HepG2 (cell line): ENCODE measurements around the gene PPP2R5C. TPM values are rescaled to one million over a fixed set of nuclear protein-coding genes. Genes with fewer than 3 reads are reported as not detected.

Experiments
- MYC ChIP-seq: sonication (generic); formaldehyde crosslinking; IDR thresholded peaks from 2 replicates; pipeline ENCODE4 v1.9.0; 2021; ENCODE audit warnings: missing genetic modification reagents, borderline replicate concordance
- MZF1 ChIP-seq: sonication (generic); formaldehyde crosslinking; IDR thresholded peaks from 2 replicates; pipeline ENCODE4 v1.8.1; 2023; ENCODE audit warnings: mild to moderate bottlenecking, missing genetic modification reagents, borderline replicate concordance
- RFXAP ChIP-seq: sonication (generic); formaldehyde crosslinking; IDR thresholded peaks from 2 replicates; pipeline ENCODE4 v1.4.0; 2020; ENCODE audit warnings: missing genetic modification reagents, borderline replicate concordance
- SRSF9 ChIP-seq: fragments of 200-400 bp; formaldehyde crosslinking; IDR thresholded peaks from 2 replicates; pipeline ENCODE4 v1.6.1; 2018; ENCODE audit warnings: borderline replicate concordance, mild to moderate bottlenecking, low read depth, low read length; ENCODE audit not compliant: insufficient read depth, poor library complexity, severe bottlenecking
- ZNF44 ChIP-seq: sonication (generic); formaldehyde crosslinking; IDR thresholded peaks from 2 replicates; pipeline ENCODE4 v1.5.1; 2020; ENCODE audit warnings: mild to moderate bottlenecking, missing genetic modification reagents
- ZNF510 ChIP-seq: sonication (generic); formaldehyde crosslinking; IDR thresholded peaks from 2 replicates; pipeline ENCODE4 v1.4.0; 2020; ENCODE audit warnings: low read depth, mild to moderate bottlenecking, missing genetic modification reagents
- ZNF550 ChIP-seq: sonication (generic); formaldehyde crosslinking; IDR thresholded peaks from 2 replicates; pipeline ENCODE4 v1.4.0; 2020; ENCODE audit warnings: mild to moderate bottlenecking, missing genetic modification reagents, borderline replicate concordance
- ZNF558 ChIP-seq: sonication (generic); formaldehyde crosslinking; IDR thresholded peaks from 2 replicates; pipeline ENCODE4 v1.9.0; 2022; ENCODE audit warnings: mild to moderate bottlenecking, missing genetic modification reagents, borderline replicate concordance
- ZNF562 ChIP-seq: sonication (generic); formaldehyde crosslinking; IDR thresholded peaks from 2 replicates; pipeline ENCODE4 v1.8.0; 2022; ENCODE audit warnings: missing genetic modification reagents, borderline replicate concordance
- ZNF589 ChIP-seq: sonication (generic); formaldehyde crosslinking; conservative IDR thresholded peaks from 2 replicates; pipeline ENCODE4 v1.8.0; 2022; ENCODE audit warnings: mild to moderate bottlenecking, moderate library complexity, missing genetic modification reagents
- ZNF879 ChIP-seq: sonication (generic); formaldehyde crosslinking; IDR thresholded peaks from 2 replicates; pipeline ENCODE4 v1.8.1; 2023; ENCODE audit warnings: missing genetic modification reagents
- polyA plus RNA-seq, 8 experiments: library from polyadenylated mRNA; depleted of rRNA in 3 of 8; stranded (reverse) in 7 of 8; unstranded in 1 of 8; fragments of >200 nt; fragmentation: Illumina TruSeq in 4 of 8; extraction: Trizol in 4 of 8; gene quantifications; 2 replicates each; pipeline versions ENCODE4 v1.2.1 to v1.2.3, GENCODE V29; 2011 to 2016; ENCODE audit warnings: low read depth in 4 of 8, missing spikeins in 1 of 8, mixed read lengths in 1 of 8; ENCODE audit not compliant: insufficient read depth in 1 of 8
- total RNA-seq, 5 experiments: library from RNA; depleted of rRNA; stranded (reverse); fragments of >200 nt; fragmentation: Illumina TruSeq; extraction: Trizol; gene quantifications; 2 replicates each; pipeline ENCODE4 v1.2.3, GENCODE V29; 2016; ENCODE audit warnings: low read depth in 1 of 5
- TF ChIP-seq, protein P1 (sequence below): sonication (generic); formaldehyde crosslinking; IDR thresholded peaks from 2 replicates; pipeline ENCODE4 v1.9.0; 2021; ENCODE audit warnings: mild to moderate bottlenecking, missing genetic modification reagents
- TF ChIP-seq, protein P2 (sequence below): sonication (generic); formaldehyde crosslinking; IDR thresholded peaks from 2 replicates; pipeline ENCODE4 v1.5.1; 2020; ENCODE audit warnings: mild to moderate bottlenecking, missing genetic modification reagents, borderline replicate concordance

PPP2R5C gene
- total and polyA plus RNA-seq, 2 of the 13 experiments (the other 11 are each of a cell fraction or from before 2014, with no cell fraction given): 74.3 to 78.5 TPM

DNA sequence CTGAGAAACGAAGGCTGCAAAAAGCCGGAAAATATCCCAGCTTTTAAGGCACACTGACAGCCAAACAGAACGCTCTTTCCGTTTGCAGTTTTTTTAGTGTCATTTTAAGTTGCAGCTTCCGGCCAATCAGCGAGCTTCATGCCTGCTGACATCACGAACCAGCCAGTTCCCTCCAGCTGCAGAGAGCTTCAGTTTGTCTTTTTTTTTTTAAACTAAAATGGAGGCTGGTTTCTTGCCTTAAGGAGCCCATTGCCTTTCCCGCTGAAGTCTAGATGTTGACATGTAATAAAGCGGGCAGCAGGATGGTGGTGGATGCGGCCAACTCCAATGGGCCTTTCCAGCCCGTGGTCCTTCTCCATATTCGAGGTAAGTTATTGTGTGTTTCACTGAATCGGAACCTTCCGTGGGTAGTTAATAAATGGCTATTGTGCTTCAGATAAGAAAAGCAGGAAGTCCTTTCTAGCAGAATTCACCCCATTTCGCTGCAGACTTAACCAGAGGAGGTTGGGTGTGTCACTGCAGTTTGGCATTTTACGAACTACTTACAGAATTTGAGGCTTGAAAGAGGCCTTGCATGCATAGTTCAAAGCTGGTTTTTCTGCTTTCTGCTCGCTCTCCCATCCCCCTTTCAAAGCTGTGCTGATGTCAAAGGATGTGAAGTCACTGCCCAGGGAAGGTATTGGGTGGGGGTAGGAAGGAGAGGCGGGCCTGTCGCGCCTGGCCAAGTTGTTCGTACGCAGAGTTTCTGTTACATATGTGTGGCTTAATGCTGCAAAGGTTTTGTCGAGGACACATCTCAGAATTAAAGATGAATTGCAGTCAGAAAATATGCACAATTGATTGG, 48.4 kb downstream of the PPP2R5C start (continued):
- TF ChIP-seq ZNF550 (CRISPR knock-in tag) (no peak), SRSF9 (no peak), ZNF44 (CRISPR knock-in tag) (peak; percentile 73; the same call in 1 of the 2 replicates), ZNF589 (CRISPR knock-in tag) (no peak), ZNF879 (CRISPR knock-in tag) (no peak), ZNF562 (CRISPR knock-in tag) (no peak), RFXAP (CRISPR knock-in tag) (peak; percentile 73), MYC (CRISPR knock-in tag) (no peak; the same call in 1 of the 2 replicates), MZF1 (CRISPR knock-in tag) (0 out of 2 replicates have a peak, but pooled peaks have one; percentile 52), ZNF510 (no peak), ZNF558 (CRISPR knock-in tag) (no peak)
- TF ChIP-seq, protein P1, sequence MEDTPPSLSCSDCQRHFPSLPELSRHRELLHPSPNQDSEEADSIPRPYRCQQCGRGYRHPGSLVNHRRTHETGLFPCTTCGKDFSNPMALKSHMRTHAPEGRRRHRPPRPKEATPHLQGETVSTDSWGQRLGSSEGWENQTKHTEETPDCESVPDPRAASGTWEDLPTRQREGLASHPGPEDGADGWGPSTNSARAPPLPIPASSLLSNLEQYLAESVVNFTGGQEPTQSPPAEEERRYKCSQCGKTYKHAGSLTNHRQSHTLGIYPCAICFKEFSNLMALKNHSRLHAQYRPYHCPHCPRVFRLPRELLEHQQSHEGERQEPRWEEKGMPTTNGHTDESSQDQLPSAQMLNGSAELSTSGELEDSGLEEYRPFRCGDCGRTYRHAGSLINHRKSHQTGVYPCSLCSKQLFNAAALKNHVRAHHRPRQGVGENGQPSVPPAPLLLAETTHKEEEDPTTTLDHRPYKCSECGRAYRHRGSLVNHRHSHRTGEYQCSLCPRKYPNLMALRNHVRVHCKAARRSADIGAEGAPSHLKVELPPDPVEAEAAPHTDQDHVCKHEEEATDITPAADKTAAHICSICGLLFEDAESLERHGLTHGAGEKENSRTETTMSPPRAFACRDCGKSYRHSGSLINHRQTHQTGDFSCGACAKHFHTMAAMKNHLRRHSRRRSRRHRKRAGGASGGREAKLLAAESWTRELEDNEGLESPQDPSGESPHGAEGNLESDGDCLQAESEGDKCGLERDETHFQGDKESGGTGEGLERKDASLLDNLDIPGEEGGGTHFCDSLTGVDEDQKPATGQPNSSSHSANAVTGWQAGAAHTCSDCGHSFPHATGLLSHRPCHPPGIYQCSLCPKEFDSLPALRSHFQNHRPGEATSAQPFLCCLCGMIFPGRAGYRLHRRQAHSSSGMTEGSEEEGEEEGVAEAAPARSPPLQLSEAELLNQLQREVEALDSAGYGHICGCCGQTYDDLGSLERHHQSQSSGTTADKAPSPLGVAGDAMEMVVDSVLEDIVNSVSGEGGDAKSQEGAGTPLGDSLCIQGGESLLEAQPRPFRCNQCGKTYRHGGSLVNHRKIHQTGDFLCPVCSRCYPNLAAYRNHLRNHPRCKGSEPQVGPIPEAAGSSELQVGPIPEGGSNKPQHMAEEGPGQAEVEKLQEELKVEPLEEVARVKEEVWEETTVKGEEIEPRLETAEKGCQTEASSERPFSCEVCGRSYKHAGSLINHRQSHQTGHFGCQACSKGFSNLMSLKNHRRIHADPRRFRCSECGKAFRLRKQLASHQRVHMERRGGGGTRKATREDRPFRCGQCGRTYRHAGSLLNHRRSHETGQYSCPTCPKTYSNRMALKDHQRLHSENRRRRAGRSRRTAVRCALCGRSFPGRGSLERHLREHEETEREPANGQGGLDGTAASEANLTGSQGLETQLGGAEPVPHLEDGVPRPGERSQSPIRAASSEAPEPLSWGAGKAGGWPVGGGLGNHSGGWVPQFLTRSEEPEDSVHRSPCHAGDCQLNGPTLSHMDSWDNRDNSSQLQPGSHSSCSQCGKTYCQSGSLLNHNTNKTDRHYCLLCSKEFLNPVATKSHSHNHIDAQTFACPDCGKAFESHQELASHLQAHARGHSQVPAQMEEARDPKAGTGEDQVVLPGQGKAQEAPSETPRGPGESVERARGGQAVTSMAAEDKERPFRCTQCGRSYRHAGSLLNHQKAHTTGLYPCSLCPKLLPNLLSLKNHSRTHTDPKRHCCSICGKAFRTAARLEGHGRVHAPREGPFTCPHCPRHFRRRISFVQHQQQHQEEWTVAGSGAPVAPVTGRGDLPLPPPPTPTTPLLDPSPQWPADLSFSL: no peak
- TF ChIP-seq, protein P2, sequence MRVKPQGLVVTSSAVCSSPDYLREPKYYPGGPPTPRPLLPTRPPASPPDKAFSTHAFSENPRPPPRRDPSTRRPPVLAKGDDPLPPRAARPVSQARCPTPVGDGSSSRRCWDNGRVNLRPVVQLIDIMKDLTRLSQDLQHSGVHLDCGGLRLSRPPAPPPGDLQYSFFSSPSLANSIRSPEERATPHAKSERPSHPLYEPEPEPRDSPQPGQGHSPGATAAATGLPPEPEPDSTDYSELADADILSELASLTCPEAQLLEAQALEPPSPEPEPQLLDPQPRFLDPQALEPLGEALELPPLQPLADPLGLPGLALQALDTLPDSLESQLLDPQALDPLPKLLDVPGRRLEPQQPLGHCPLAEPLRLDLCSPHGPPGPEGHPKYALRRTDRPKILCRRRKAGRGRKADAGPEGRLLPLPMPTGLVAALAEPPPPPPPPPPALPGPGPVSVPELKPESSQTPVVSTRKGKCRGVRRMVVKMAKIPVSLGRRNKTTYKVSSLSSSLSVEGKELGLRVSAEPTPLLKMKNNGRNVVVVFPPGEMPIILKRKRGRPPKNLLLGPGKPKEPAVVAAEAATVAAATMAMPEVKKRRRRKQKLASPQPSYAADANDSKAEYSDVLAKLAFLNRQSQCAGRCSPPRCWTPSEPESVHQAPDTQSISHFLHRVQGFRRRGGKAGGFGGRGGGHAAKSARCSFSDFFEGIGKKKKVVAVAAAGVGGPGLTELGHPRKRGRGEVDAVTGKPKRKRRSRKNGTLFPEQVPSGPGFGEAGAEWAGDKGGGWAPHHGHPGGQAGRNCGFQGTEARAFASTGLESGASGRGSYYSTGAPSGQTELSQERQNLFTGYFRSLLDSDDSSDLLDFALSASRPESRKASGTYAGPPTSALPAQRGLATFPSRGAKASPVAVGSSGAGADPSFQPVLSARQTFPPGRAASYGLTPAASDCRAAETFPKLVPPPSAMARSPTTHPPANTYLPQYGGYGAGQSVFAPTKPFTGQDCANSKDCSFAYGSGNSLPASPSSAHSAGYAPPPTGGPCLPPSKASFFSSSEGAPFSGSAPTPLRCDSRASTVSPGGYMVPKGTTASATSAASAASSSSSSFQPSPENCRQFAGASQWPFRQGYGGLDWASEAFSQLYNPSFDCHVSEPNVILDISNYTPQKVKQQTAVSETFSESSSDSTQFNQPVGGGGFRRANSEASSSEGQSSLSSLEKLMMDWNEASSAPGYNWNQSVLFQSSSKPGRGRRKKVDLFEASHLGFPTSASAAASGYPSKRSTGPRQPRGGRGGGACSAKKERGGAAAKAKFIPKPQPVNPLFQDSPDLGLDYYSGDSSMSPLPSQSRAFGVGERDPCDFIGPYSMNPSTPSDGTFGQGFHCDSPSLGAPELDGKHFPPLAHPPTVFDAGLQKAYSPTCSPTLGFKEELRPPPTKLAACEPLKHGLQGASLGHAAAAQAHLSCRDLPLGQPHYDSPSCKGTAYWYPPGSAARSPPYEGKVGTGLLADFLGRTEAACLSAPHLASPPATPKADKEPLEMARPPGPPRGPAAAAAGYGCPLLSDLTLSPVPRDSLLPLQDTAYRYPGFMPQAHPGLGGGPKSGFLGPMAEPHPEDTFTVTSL (CRISPR knock-in tag): no peak; the same call in 1 of the 2 replicates
